ENCODE measurements around the gene HPGDS. TPM values are rescaled to one million over a fixed set of nuclear protein-coding genes. Genes with fewer than 3 reads are reported as not detected.
A peak's percentile ranks its signal among the peaks of the same experiment; 100 is the strongest.
"Not testable (repeated sequence)": the region's sequence is repeated elsewhere in the genome, so short reads cannot be mapped to it uniquely, and the experiment has no call there.

Gene HPGDS
- polyA plus RNA-seq, 1 donor from 2014 or later: not detected

- H3K27me3 ChIP-seq (ENCODE audit: insufficient read depth, low read depth, low read length); H3K27ac ChIP-seq (ENCODE audit: low read length); H2AFZ ChIP-seq (ENCODE audit: low read depth, low read length); H3K79me2 ChIP-seq (replicated peaks; ENCODE audit: insufficient read depth, low read length); H3K4me2 ChIP-seq (ENCODE audit: low read length); H3K36me3 ChIP-seq (ENCODE audit: insufficient read depth, low read length); H3K9ac ChIP-seq (ENCODE audit: low read length); H3K9me2 ChIP-seq (ENCODE audit: insufficient read depth, low read length); H4K20me1 ChIP-seq (ENCODE audit: insufficient read depth); H3K4me3 ChIP-seq (ENCODE audit: low read length); H3F3A ChIP-seq (ENCODE audit: insufficient read depth, low read length, poor library complexity, severe bottlenecking); H3K9me3 ChIP-seq (ENCODE audit: low read length): not testable (repeated sequence)
Observed at GRCh38 chr4:94293981-94294380, 48.7 kb downstream of the HPGDS start.

- Histone ChIP-seq H3K4me3 (ENCODE audit: low read length) (no peak overlapping the region), H3K27me3 (ENCODE audit: insufficient read depth, low read depth, low read length) (no peaks in the 10 kb centered on the region), H3K27ac (ENCODE audit: low read length) (no peak overlapping the region), H3K9me2 (ENCODE audit: insufficient read depth, low read length) (no peaks in the 10 kb centered on the region), H3K9me3 (ENCODE audit: low read length) (no peaks in the 10 kb centered on the region), H3K4me2 (ENCODE audit: low read length) (no peak overlapping the region), H3K9ac (ENCODE audit: low read length) (no peak overlapping the region), H3K36me3 (ENCODE audit: insufficient read depth, low read length) (peaks cover 4% of the 10 kb centered on the region), H2AFZ (ENCODE audit: low read depth, low read length) (no peak overlapping the region), H4K20me1 (ENCODE audit: insufficient read depth) (no peaks in the 10 kb centered on the region), H3K79me2 (replicated peaks; ENCODE audit: insufficient read depth, low read length) (no peaks in the 10 kb centered on the region), H3F3A (ENCODE audit: insufficient read depth, low read length, poor library complexity, severe bottlenecking) (no peaks in the 10 kb centered on the region)
- TF ChIP-seq EZH2 (IDR thresholded peaks at IDR 0.05; ENCODE audit: borderline replicate concordance, insufficient read depth, low read length, poor library complexity, severe bottlenecking): no peak
- TF ChIP-seq, protein P1, sequence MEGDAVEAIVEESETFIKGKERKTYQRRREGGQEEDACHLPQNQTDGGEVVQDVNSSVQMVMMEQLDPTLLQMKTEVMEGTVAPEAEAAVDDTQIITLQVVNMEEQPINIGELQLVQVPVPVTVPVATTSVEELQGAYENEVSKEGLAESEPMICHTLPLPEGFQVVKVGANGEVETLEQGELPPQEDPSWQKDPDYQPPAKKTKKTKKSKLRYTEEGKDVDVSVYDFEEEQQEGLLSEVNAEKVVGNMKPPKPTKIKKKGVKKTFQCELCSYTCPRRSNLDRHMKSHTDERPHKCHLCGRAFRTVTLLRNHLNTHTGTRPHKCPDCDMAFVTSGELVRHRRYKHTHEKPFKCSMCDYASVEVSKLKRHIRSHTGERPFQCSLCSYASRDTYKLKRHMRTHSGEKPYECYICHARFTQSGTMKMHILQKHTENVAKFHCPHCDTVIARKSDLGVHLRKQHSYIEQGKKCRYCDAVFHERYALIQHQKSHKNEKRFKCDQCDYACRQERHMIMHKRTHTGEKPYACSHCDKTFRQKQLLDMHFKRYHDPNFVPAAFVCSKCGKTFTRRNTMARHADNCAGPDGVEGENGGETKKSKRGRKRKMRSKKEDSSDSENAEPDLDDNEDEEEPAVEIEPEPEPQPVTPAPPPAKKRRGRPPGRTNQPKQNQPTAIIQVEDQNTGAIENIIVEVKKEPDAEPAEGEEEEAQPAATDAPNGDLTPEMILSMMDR (IDR thresholded peaks at IDR 0.05; ENCODE audit: poor library complexity, severe bottlenecking): peak; percentile 18
- TF ChIP-seq TAF1 (IDR thresholded peaks at IDR 0.05; ENCODE audit: low read depth): no peak
Observed at GRCh38 chr4:94290245-94290644, 52.4 kb downstream of the HPGDS start.

DNA sequence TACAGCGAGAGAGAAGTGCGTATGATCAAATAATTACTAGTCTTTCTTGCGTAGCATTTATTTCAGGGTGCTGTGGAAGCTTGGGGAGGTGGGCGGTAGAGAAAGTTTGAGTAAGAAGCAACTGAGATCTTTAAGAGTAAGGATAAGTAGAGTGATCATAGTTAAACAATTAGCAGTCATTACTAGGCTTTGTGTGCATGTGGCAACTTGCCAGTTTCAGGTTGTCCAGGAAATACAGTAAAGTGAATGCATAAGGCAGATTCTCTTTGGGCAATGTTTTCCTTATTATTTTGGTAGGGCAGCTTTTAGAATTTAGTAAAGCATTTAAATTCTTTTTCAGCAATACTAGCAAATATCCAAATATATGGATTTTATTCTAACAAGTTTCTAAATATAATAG is 57.0 kb downstream of the HPGDS start:
- Histone ChIP-seq H4K20me1 (ENCODE audit: insufficient read depth) (no peaks in the 10 kb centered on the region), H3F3A (ENCODE audit: insufficient read depth, low read length, poor library complexity, severe bottlenecking) (no peaks in the 10 kb centered on the region), H3K36me3 (ENCODE audit: insufficient read depth, low read length) (peaks cover 5% of the 10 kb centered on the region), H2AFZ (ENCODE audit: low read depth, low read length) (no peak overlapping the region), H3K9ac (ENCODE audit: low read length) (no peak overlapping the region), H3K27me3 (ENCODE audit: insufficient read depth, low read depth, low read length) (no peaks in the 10 kb centered on the region), H3K9me2 (ENCODE audit: insufficient read depth, low read length) (no peaks in the 10 kb centered on the region), H3K9me3 (ENCODE audit: low read length) (no peaks in the 10 kb centered on the region), H3K27ac (ENCODE audit: low read length) (no peak overlapping the region), H3K79me2 (replicated peaks; ENCODE audit: insufficient read depth, low read length) (no peaks in the 10 kb centered on the region), H3K4me2 (ENCODE audit: low read length) (no peak overlapping the region), H3K4me3 (ENCODE audit: low read length) (no peak overlapping the region)
- TF ChIP-seq SMC3 (conservative IDR thresholded peaks at IDR 0.05; ENCODE audit: poor library complexity): no peak
- TF ChIP-seq EZH2 (IDR thresholded peaks at IDR 0.05; ENCODE audit: borderline replicate concordance, insufficient read depth, low read length, poor library complexity, severe bottlenecking): no peak
- TF ChIP-seq EP300 (conservative IDR thresholded peaks at IDR 0.05; ENCODE audit: poor library complexity, severe bottlenecking): no peak
- TF ChIP-seq POLR2AphosphoS5 (IDR thresholded peaks at IDR 0.05): no peak
- no peak for TF ChIP-seq RAD21 (conservative IDR thresholded peaks at IDR 0.05)
- TF ChIP-seq, protein P1 (IDR thresholded peaks at IDR 0.05; ENCODE audit: poor library complexity, severe bottlenecking): no peak
- TF ChIP-seq MXI1 (conservative IDR thresholded peaks at IDR 0.05; ENCODE audit: poor library complexity, severe bottlenecking): no peak
